Aorta (tissue), 5 donors: ENCODE measurements around the gene SNX32. TPM values are rescaled to one million over a fixed set of nuclear protein-coding genes. Genes with fewer than 3 reads are reported as not detected.

Experiments used
- ATAC-seq: fragments of 200-7000 bp; cut with Tn5 transposase; one replicate; pipeline ENCODE4 v1.9.1; 2022; ENCODE audit warnings: moderate library complexity; ENCODE audit not compliant: low FRiP score
- DNase-seq, 2 donors: peaks; one replicate each; pipeline ENCODE4 v3.0.0-alpha.2; 2020
- H3K27ac ChIP-seq, 2 donors: one replicate each; pipeline ENCODE4 v1.5.1; 2013; ENCODE audit warnings: low read length in 2 of 2, mild to moderate bottlenecking in 2 of 2, moderate library complexity in 2 of 2, control low read depth in 1 of 2, inconsistent platforms in 1 of 2, low read depth in 1 of 2
- H3K27me3 ChIP-seq, 2 donors: one replicate each; pipeline ENCODE4 v1.6.1; 2013; ENCODE audit warnings: control low read depth in 1 of 2, low read length in 1 of 2, mild to moderate bottlenecking in 1 of 2, moderate library complexity in 1 of 2; ENCODE audit not compliant: insufficient read depth in 2 of 2, control insufficient read depth in 1 of 2
- H3K36me3 ChIP-seq, 2 donors: one replicate each; pipeline ENCODE4 v1.6.1; 2013; ENCODE audit warnings: control low read depth in 1 of 2, low read length in 1 of 2, mild to moderate bottlenecking in 1 of 2; ENCODE audit not compliant: insufficient read depth in 2 of 2, control insufficient read depth in 1 of 2
- H3K4me1 ChIP-seq, 2 donors: one replicate each; pipeline ENCODE4 v1.6.1; 2013; ENCODE audit warnings: low read length in 2 of 2, control low read depth in 1 of 2, mild to moderate bottlenecking in 1 of 2, moderate library complexity in 1 of 2; ENCODE audit not compliant: insufficient read depth in 2 of 2, control insufficient read depth in 1 of 2
- H3K4me3 ChIP-seq, 2 donors: one replicate each; pipeline ENCODE4 v1.5.1; 2013; ENCODE audit warnings: low read length in 2 of 2, control low read depth in 1 of 2, mild to moderate bottlenecking in 1 of 2
- H3K9me3 ChIP-seq: one replicate; pipeline ENCODE4 v1.6.1; 2013; ENCODE audit warnings: mild to moderate bottlenecking, low read length; ENCODE audit not compliant: control insufficient read depth
- WGBS, 2 donors: extraction: QIAGEN DNeasy Blood & Tissue Kit; methylation state at CpG; one replicate each; pipeline ENCODE4 v1.1.7; 2013; 5-methylcytosine and 5-hydroxymethylcytosine counted together
- intact Hi-C, 2 donors: fragments of 100-400 bp; cut with DNase I; formaldehyde crosslinking; loops; one replicate each; pipeline versions ENCODE4 v1.14.2 to v1.15.0; 2022
- polyA plus RNA-seq, 2 donors: library from polyadenylated mRNA; stranded (reverse); fragments of 200-250 nt; gene quantifications; one replicate each; pipeline ENCODE4 v1.2.3, GENCODE V29; 2013
- total RNA-seq, 2 donors: library from RNA; stranded (reverse); fragmentation: NEBNext Ultra II Directional; extraction: Animal tissue kit (Norgen Biotek cat#: 25700); gene quantifications; one replicate each; pipeline ENCODE4 v1.2.1, GENCODE V29; 2021
- donor health status: healthy with polysubstance abuse.
- donor health status: Bipolar disorder and iron deficiency.
- donor health status: DM: no; HTN: no; CAD: no.
- donor health status: DM: no; HTN: no; CAD: no.
- donor health status: DM: yes; HTN: yes; CAD: no.

The SNX32 gene
- total and polyA plus RNA-seq, 4 donors: 0.39 to 2.4 (median 1.2) TPM; not detected in 1

- DNase-seq (no peak), ATAC-seq (no peak)
- Histone ChIP-seq H3K36me3 (no peaks in the 10 kb centered on the region), H3K27ac (peak overlapping the region in 1 of 2 donors; percentile 30), H3K4me1 (no peaks in the 10 kb centered on the region), H3K9me3 (no peaks in the 10 kb centered on the region), H3K4me3 (no peak overlapping the region), H3K27me3 (no peaks in the 10 kb centered on the region)
- intact Hi-C loops: no loop called here
- WGBS, 2 donors: 54 to 63% methylated on average over 4 of the region's 4 CpGs
Observed at GRCh38 chr11:65897020-65897471, 63.3 kb downstream of the SNX32 start.

DNA sequence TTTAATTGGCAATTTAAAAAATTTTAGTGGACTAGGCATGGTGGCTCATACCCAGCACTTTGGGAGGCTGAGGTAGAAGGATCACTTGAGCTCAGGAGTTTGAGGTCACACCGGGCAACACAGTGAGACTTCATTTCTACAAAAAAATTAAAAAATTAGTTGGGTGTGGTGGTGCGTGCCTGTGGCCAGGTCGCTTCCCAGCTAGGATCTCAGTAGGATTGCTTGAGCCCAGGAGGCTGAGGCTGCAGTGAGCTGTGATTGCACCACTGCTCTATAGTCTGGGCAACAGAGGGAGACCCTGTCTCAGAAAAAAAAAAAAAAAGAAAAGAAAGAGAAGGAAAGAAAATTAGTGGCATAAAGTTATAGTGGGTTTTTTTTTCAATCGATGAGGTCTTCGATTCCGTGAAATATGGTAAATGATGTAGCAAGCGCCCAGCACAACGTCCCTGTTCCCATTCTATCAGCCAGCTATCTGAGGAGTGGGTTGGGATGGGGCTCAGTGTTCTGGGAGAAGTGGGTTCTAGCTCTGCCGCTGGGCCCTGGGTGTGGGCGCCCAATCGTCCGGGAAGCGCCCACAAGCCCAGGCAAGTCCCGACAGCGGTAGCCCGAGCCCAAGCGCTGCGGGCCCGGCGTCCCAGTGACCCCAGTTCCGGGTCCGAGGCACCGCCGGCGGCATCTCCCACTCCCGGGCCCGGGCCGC is 65.0 kb downstream of the SNX32 start:
- DNase-seq: no peak
- peak overlapping the region in 1 of 2 donors; percentile 14 for H3K27ac ChIP-seq
- WGBS, 2 donors: 27 to 30% methylated on average over 26 to 28 of the region's 28 CpGs

GRCh38 chr11:65899356-65900124 is 65.8 kb downstream of the SNX32 start:
- peak; percentile 81 to 96 for DNase-seq
- peak overlapping the region; percentile 24 to 60 for H3K4me3 ChIP-seq
- peak; percentile 81 for ATAC-seq
- no peaks in the 10 kb centered on the region for H3K27me3 ChIP-seq
- no peaks in the 10 kb centered on the region for H3K36me3 ChIP-seq
- no peaks in the 10 kb centered on the region for H3K4me1 ChIP-seq
- intact Hi-C loops: no loop called here
- H3K9me3 ChIP-seq: no peaks in the 10 kb centered on the region
- H3K27ac ChIP-seq: peak overlapping the region in 1 of 2 donors; percentile 43
- 1 to 2% methylated on average over 60 to 78 of the region's 78 CpGs for WGBS, 2 donors

More for the DNA sequence above, 65.0 kb downstream of the SNX32 start:
- no peaks in the 10 kb centered on the region for H3K36me3 ChIP-seq
- no peaks in the 10 kb centered on the region for H3K9me3 ChIP-seq
- no peak overlapping the region for H3K4me3 ChIP-seq
- intact Hi-C loops: no loop called here
- H3K27me3 ChIP-seq: no peaks in the 10 kb centered on the region
- no peak for ATAC-seq
- H3K4me1 ChIP-seq: no peaks in the 10 kb centered on the region

GRCh38 chr11:65900125-65900898 is 66.5 kb downstream of the SNX32 start, which contains the start of gene FOSL1:
Gene FOSL1 (minus strand): TSS chr11:65900388. CDS start chr11:65900339, 49 bp downstream.
- Histone ChIP-seq H3K27ac (peak within 1 kb of the TSS in 1 of 2 donors; percentile 43), H3K27me3 (no peaks in the 10 kb centered on the region), H3K9me3 (no peaks in the 10 kb centered on the region), H3K4me1 (no peaks in the 10 kb centered on the region), H3K4me3 (peak within 1 kb of the TSS; percentile 24 to 60), H3K36me3 (no peaks in the 10 kb centered on the region)
- WGBS, 2 donors: 2% methylated on average over 73 to 80 of the region's 80 CpGs
- peak; percentile 92 to 98 for DNase-seq
- ATAC-seq: peak; percentile 89
- intact Hi-C loops: no loop called here

DNA sequence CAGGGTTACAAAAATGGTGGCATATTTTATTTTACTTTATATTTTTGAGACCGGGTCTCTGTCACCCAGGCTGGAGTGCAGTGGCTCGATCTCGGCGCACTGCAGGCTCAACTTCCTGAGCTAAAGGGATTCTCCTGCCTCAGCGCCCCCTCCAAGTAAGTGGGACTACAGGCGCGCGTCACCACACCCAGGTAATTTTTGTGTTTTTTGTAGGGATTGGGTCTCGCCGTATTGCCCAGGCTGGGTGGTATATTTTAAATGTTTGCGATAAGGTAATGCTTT is 67.1 kb downstream of the SNX32 start:
- Histone ChIP-seq H3K4me1 (no peaks in the 10 kb centered on the region), H3K27ac (peak overlapping the region in 1 of 2 donors; percentile 30), H3K4me3 (no peak overlapping the region), H3K27me3 (no peaks in the 10 kb centered on the region), H3K36me3 (no peaks in the 10 kb centered on the region), H3K9me3 (no peaks in the 10 kb centered on the region)
- DNase-seq (no peak), ATAC-seq (no peak)
- intact Hi-C loops: no loop called here
- WGBS, 2 donors: 73 to 74% methylated on average over 11 of the region's 11 CpGs

DNA sequence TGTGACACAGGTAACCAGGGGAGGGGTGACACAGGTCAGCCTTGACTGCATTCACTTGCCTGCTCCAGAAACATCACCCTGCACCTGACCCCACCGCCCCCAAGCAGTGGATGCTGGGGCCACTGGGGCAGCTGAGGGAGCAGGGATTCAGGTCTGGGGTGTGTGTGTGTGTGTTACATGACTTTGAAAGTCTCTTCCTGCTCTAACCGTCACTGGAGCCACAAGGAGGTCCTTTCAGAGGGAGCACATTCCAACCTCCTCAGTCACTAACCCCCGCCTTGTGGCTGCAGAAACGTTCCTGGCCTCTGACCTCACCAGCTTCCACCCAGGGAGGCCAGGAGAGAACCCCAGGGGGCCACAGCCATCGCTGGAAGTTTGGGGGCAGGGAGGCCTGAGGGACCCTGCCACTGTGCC is 69.3 kb downstream of the SNX32 start:
- ATAC-seq: no peak
- 19 to 24% methylated on average over 5 of the region's 5 CpGs for WGBS, 2 donors
- H3K27ac ChIP-seq: peak overlapping the region in 1 of 2 donors; percentile 42

More for the DNA sequence above, 69.3 kb downstream of the SNX32 start:
- H3K27me3 ChIP-seq: no peaks in the 10 kb centered on the region
- intact Hi-C loops: no loop called here
- H3K9me3 ChIP-seq: no peaks in the 10 kb centered on the region
- H3K4me3 ChIP-seq: no peak overlapping the region
- no peak for DNase-seq
- no peaks in the 10 kb centered on the region for H3K36me3 ChIP-seq
- no peaks in the 10 kb centered on the region for H3K4me1 ChIP-seq

Other genes with a start within 250 kb of the SNX32 start
- gene KCNK7, start 238.2 kb upstream of the SNX32 start, total RNA-seq: 1 to 10 TPM in 1 of 2 donors, under 1 TPM in 1; 0.93 to 1.3 TPM
- 1 to 10 TPM in 1 of 2 donors, not detected in 1; 7.3 TPM for gene KCNK7, start 238.2 kb upstream of the SNX32 start, polyA plus RNA-seq
- 10 to 100 TPM; 51.3 to 87.9 TPM for gene MAP3K11, start 219.7 kb upstream of the SNX32 start, total RNA-seq
- 10 to 100 TPM; 34.2 to 78.8 TPM for gene MAP3K11, start 219.7 kb upstream of the SNX32 start, polyA plus RNA-seq
- gene PCNX3, start 218.2 kb upstream of the SNX32 start, total RNA-seq: 10 to 100 TPM; 24.8 to 28.8 TPM
- 10 to 100 TPM in 1 of 2 donors, 1 to 10 TPM in 1; 3.9 to 50.0 TPM for gene PCNX3, start 218.2 kb upstream of the SNX32 start, polyA plus RNA-seq
- 10 to 100 TPM; 67.0 to 75.1 TPM for gene SIPA1, start 195.9 kb upstream of the SNX32 start, total RNA-seq
- gene SIPA1, start 195.9 kb upstream of the SNX32 start, polyA plus RNA-seq: 100 to 1,000 TPM in 1 of 2 donors, 10 to 100 TPM in 1; 25.2 to 147 TPM
- 100 to 1,000 TPM in 1 of 2 donors, 10 to 100 TPM in 1; 98.2 to 108 TPM for gene RELA, start 171.0 kb upstream of the SNX32 start, total RNA-seq
- gene RELA, start 171.0 kb upstream of the SNX32 start, polyA plus RNA-seq: 10 to 100 TPM; 28.8 to 73.8 TPM
- 10 to 100 TPM; 59.8 to 64.4 TPM for gene KAT5, start 121.7 kb upstream of the SNX32 start, total RNA-seq
- 100 to 1,000 TPM in 1 of 2 donors, 10 to 100 TPM in 1; 29.2 to 120 TPM for gene KAT5, start 121.7 kb upstream of the SNX32 start, polyA plus RNA-seq
- 10 to 100 TPM; 53.5 to 57.6 TPM for gene RNASEH2C, start 113.2 kb upstream of the SNX32 start, total RNA-seq
- 100 to 1,000 TPM in 1 of 2 donors, 10 to 100 TPM in 1; 80.1 to 113 TPM for gene RNASEH2C, start 113.2 kb upstream of the SNX32 start, polyA plus RNA-seq
- 10 to 100 TPM; 15.7 to 16.7 TPM for gene AP5B1, start 53.0 kb upstream of the SNX32 start, total RNA-seq
- gene AP5B1, start 53.0 kb upstream of the SNX32 start, polyA plus RNA-seq: 10 to 100 TPM in 1 of 2 donors, 1 to 10 TPM in 1; 3.3 to 10.8 TPM
- not detected for gene OVOL1, start 46.9 kb upstream of the SNX32 start, total RNA-seq
- 1 to 10 TPM in 1 of 2 donors, under 1 TPM in 1; 0.28 to 3.9 TPM for gene OVOL1, start 46.9 kb upstream of the SNX32 start, polyA plus RNA-seq
- gene CFL1, start 24.2 kb downstream of the SNX32 start, total RNA-seq: 100 to 1,000 TPM; 563 to 812 TPM
- gene CFL1, start 24.2 kb downstream of the SNX32 start, polyA plus RNA-seq: 100 to 1,000 TPM; 571 to 688 TPM
- 10 to 100 TPM; 60.7 to 63.1 TPM for gene MUS81, start 26.5 kb downstream of the SNX32 start, total RNA-seq
- 100 to 1,000 TPM in 1 of 2 donors, 10 to 100 TPM in 1; 40.7 to 102 TPM for gene MUS81, start 26.5 kb downstream of the SNX32 start, polyA plus RNA-seq
- 100 to 1,000 TPM; 139 to 185 TPM for gene EFEMP2, start 38.8 kb downstream of the SNX32 start, total RNA-seq
- gene EFEMP2, start 38.8 kb downstream of the SNX32 start, polyA plus RNA-seq: 100 to 1,000 TPM; 136 to 224 TPM
- gene CTSW, start 45.9 kb downstream of the SNX32 start, total RNA-seq: 1 to 10 TPM; 1.8 to 3.9 TPM
- 1 to 10 TPM; 1.8 to 2.9 TPM for gene CTSW, start 45.9 kb downstream of the SNX32 start, polyA plus RNA-seq
- 10 to 100 TPM; 40.2 to 47.7 TPM for gene FIBP, start 54.5 kb downstream of the SNX32 start, total RNA-seq
- gene FIBP, start 54.5 kb downstream of the SNX32 start, polyA plus RNA-seq: 10 to 100 TPM; 57.2 to 73.1 TPM
- gene CCDC85B, start 56.7 kb downstream of the SNX32 start, total RNA-seq: 10 to 100 TPM; 30.1 to 46.9 TPM
- gene CCDC85B, start 56.7 kb downstream of the SNX32 start, polyA plus RNA-seq: 10 to 100 TPM; 23.9 to 72.8 TPM
- gene FOSL1, start 66.4 kb downstream of the SNX32 start, total RNA-seq: 10 to 100 TPM in 1 of 2 donors, 1 to 10 TPM in 1; 7.2 to 31.9 TPM
- 1 to 10 TPM; 1.6 to 6.4 TPM for gene FOSL1, start 66.4 kb downstream of the SNX32 start, polyA plus RNA-seq
- gene C11orf68, start 85.1 kb downstream of the SNX32 start, total RNA-seq: 10 to 100 TPM; 45.6 to 47.3 TPM
- 10 to 100 TPM; 34.9 to 55.3 TPM for gene C11orf68, start 85.1 kb downstream of the SNX32 start, polyA plus RNA-seq
- 10 to 100 TPM; 65.9 to 86.4 TPM for gene DRAP1, start 85.5 kb downstream of the SNX32 start, total RNA-seq
- gene DRAP1, start 85.5 kb downstream of the SNX32 start, polyA plus RNA-seq: 100 to 1,000 TPM in 1 of 2 donors, 10 to 100 TPM in 1; 88.8 to 122 TPM
- gene TSGA10IP, start 111.5 kb downstream of the SNX32 start, total RNA-seq: not detected
- not detected for gene TSGA10IP, start 111.5 kb downstream of the SNX32 start, polyA plus RNA-seq
- gene SART1, start 127.8 kb downstream of the SNX32 start, total RNA-seq: 10 to 100 TPM; 50.9 to 52.3 TPM
- gene SART1, start 127.8 kb downstream of the SNX32 start, polyA plus RNA-seq: 100 to 1,000 TPM in 1 of 2 donors, 10 to 100 TPM in 1; 27.9 to 129 TPM
- 10 to 100 TPM; 28.7 to 35.0 TPM for gene EIF1AD, start 168.2 kb downstream of the SNX32 start, total RNA-seq
- 10 to 100 TPM in 1 of 2 donors, 1 to 10 TPM in 1; 8.4 to 16.2 TPM for gene EIF1AD, start 168.2 kb downstream of the SNX32 start, polyA plus RNA-seq
- gene BANF1, start 168.5 kb downstream of the SNX32 start, total RNA-seq: 100 to 1,000 TPM; 136 to 145 TPM
- 100 to 1,000 TPM; 156 to 187 TPM for gene BANF1, start 168.5 kb downstream of the SNX32 start, polyA plus RNA-seq
- gene CST6, start 178.0 kb downstream of the SNX32 start, total RNA-seq: 10 to 100 TPM in 1 of 2 donors, 1 to 10 TPM in 1; 6.6 to 14.0 TPM
- 10 to 100 TPM; 19.0 to 28.0 TPM for gene CST6, start 178.0 kb downstream of the SNX32 start, polyA plus RNA-seq
- 1 to 10 TPM; 1.0 to 1.2 TPM for gene CATSPER1, start 192.5 kb downstream of the SNX32 start, total RNA-seq
- under 1 TPM in 1 of 2 donors, not detected in 1; 0.10 TPM for gene CATSPER1, start 192.5 kb downstream of the SNX32 start, polyA plus RNA-seq
- gene GAL3ST3, start 215.2 kb downstream of the SNX32 start, total RNA-seq: not detected
- not detected for gene GAL3ST3, start 215.2 kb downstream of the SNX32 start, polyA plus RNA-seq
- 100 to 1,000 TPM; 141 to 146 TPM for gene SF3B2, start 218.4 kb downstream of the SNX32 start, total RNA-seq
- gene SF3B2, start 218.4 kb downstream of the SNX32 start, polyA plus RNA-seq: 100 to 1,000 TPM in 1 of 2 donors, 10 to 100 TPM in 1; 59.0 to 126 TPM
- 100 to 1,000 TPM in 1 of 2 donors, 10 to 100 TPM in 1; 85.7 to 119 TPM for gene PACS1, start 236.3 kb downstream of the SNX32 start, total RNA-seq
- 10 to 100 TPM; 16.2 to 32.5 TPM for gene PACS1, start 236.3 kb downstream of the SNX32 start, polyA plus RNA-seq